Endothelial cell of umbilical vein (primary cell): ENCODE measurements around the gene CSNK2B.

ENCODE experiments used
- EZH2 ChIP-seq: IDR thresholded peaks from 2 replicates; pipeline ENCODE4 v1.6.1; 2012; ENCODE audit warnings: borderline replicate concordance, low read depth, mild to moderate bottlenecking, moderate library complexity, low read length, inconsistent platforms; ENCODE audit not compliant: severe bottlenecking
- POLR2A ChIP-seq: IDR thresholded peaks from 2 replicates; pipeline ENCODE4 v1.6.1; 2012; ENCODE audit warnings: low read depth, mild to moderate bottlenecking, control low read depth, low read length
- POLR2AphosphoS5 ChIP-seq: IDR thresholded peaks from 2 replicates; pipeline ENCODE4 v1.6.1; 2012; ENCODE audit warnings: low read depth, mild to moderate bottlenecking, control low read depth, low read length, moderate library complexity; ENCODE audit not compliant: insufficient read depth
- TF ChIP-seq, protein P1 (sequence below), 2 donors: IDR thresholded peaks; 1 replicate in 1 of 2; 2 replicates in 1 of 2; pipeline ENCODE4 v1.5.1; 2011; ENCODE audit warnings: low read length in 2 of 2, mild to moderate bottlenecking in 2 of 2, moderate library complexity in 2 of 2, control low read depth in 1 of 2, inconsistent platforms in 1 of 2, low read depth in 1 of 2; ENCODE audit not compliant: insufficient read depth in 1 of 2; ENCODE audit errors: extremely low read depth in 1 of 2

DNA sequence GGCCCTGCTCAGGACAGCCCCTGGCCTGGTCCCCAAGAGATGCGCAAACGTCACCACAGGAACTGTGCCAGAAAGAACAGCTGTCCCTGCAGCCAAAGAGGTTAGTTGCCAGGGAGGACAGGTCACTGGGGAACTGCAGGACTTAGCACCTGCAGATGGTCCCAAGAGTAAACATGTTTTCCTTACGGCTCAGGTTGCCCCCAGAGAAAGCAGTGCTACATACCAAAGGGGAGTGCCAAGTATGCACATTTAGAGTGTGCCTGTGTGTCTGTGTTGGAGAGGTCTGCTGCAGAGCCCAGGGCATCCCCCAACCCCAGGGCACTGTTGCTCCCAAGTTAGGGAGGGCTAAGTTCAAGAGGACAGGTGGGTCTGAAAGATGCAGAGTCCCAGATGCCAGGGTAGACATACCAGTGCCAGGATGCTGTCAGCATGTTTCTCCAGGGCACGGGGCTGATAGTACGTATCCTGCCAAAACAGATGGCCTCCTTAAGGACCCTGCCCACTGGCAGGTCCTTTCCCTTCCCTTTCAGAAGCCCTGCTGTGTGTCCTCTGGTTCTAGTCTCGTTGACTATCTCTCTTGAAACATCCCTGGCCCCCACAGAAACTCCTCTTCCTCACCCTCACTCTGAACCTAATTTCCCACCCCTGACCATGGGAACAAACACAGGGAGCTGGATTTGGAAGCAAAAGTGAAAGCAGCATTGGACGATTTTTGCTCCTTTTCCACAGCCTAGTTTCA is 36.0 kb downstream of the CSNK2B start:
- TF ChIP-seq EZH2 (no peak), POLR2A (no peak), POLR2AphosphoS5 (no peak)
- TF ChIP-seq, protein P1, sequence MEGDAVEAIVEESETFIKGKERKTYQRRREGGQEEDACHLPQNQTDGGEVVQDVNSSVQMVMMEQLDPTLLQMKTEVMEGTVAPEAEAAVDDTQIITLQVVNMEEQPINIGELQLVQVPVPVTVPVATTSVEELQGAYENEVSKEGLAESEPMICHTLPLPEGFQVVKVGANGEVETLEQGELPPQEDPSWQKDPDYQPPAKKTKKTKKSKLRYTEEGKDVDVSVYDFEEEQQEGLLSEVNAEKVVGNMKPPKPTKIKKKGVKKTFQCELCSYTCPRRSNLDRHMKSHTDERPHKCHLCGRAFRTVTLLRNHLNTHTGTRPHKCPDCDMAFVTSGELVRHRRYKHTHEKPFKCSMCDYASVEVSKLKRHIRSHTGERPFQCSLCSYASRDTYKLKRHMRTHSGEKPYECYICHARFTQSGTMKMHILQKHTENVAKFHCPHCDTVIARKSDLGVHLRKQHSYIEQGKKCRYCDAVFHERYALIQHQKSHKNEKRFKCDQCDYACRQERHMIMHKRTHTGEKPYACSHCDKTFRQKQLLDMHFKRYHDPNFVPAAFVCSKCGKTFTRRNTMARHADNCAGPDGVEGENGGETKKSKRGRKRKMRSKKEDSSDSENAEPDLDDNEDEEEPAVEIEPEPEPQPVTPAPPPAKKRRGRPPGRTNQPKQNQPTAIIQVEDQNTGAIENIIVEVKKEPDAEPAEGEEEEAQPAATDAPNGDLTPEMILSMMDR (IDR thresholded peaks at IDR 0.05; ENCODE audit: extremely low read depth in 1 of 2, insufficient read depth in 1 of 2, low read depth in 1 of 2, low read length in 2 of 2), result no peak
